AG08396 (cell line): Measurements from ENCODE around the gene HSFY1.
"Not testable (repeated sequence)": the region's sequence is repeated elsewhere in the genome, so short reads cannot be mapped to it uniquely, and the experiment has no call there.

ENCODE experiments used
- DNase-seq: peaks from one replicate; pipeline ENCODE4 v3.0.0; 2012; ENCODE audit warnings: low spot score, mixed read lengths

Gene HSFY1

GRCh38 chrY:18546420-18546819, at the start of gene HSFY1:
Gene HSFY1, plus strand, starts transcription at chrY:18546720. Its CDS starts 68 bp downstream, at chrY:18546788.
- DNase-seq: not testable (repeated sequence)

GRCh38 chrY:18504266-18504665, 42.3 kb upstream of the HSFY1 start:
- not testable (repeated sequence) for DNase-seq

- DNase-seq: not testable (repeated sequence)
Measured at GRCh38 chrY:18530995-18531655, 15.4 kb upstream of the HSFY1 start.

GRCh38 chrY:18538952-18539351, 7.6 kb upstream of the HSFY1 start:
- DNase-seq: not testable (repeated sequence)

- DNase-seq: not testable (repeated sequence)
Measured at GRCh38 chrY:18553132-18553531, 6.6 kb downstream of the HSFY1 start.

- DNase-seq: not testable (repeated sequence)
Measured at GRCh38 chrY:18565915-18566314, 19.4 kb downstream of the HSFY1 start.
